Neutrophil (primary cell): Measurements from ENCODE around the gene MST1R.

Source experiments
- H3K27ac ChIP-seq: fragments of 200-600 bp; sonication (generic); 2 replicates; pipeline ENCODE4 v1.5.1; 2016; ENCODE audit warnings: mild to moderate bottlenecking, moderate library complexity
- H3K27me3 ChIP-seq: fragments of 200-600 bp; sonication (generic); 2 replicates; pipeline ENCODE4 v1.6.0; 2016; ENCODE audit warnings: mild to moderate bottlenecking
- H3K36me3 ChIP-seq: fragments of 200-600 bp; sonication (generic); 2 replicates; pipeline ENCODE4 v1.5.1; 2017
- H3K4me1 ChIP-seq, 2 experiments: fragments of 200-600 bp in 1 of 2; sonication (generic) in 1 of 2; 1 replicate in 1 of 2; 2 replicates in 1 of 2; pipeline versions ENCODE4 v1.5.1 to v1.6.1; 2013 to 2016; ENCODE audit warnings: low read depth in 1 of 2, low read length in 1 of 2, mild to moderate bottlenecking in 1 of 2, moderate library complexity in 1 of 2; ENCODE audit not compliant: control insufficient read depth in 1 of 2, insufficient read depth in 1 of 2
- H3K4me3 ChIP-seq, 2 experiments: fragments of 200-600 bp in 1 of 2; sonication (generic) in 1 of 2; 1 replicate in 1 of 2; 2 replicates in 1 of 2; pipeline ENCODE4 v1.5.1; 2013 to 2016; ENCODE audit warnings: low read depth in 1 of 2, low read length in 1 of 2, mild to moderate bottlenecking in 1 of 2, moderate library complexity in 1 of 2
- H3K9me3 ChIP-seq: fragments of 200-600 bp; sonication (generic); 2 replicates; pipeline ENCODE4 v1.5.1; 2016
- CTCF ChIP-seq: fragments of 200-600 bp; sonication (generic); IDR thresholded peaks from 2 replicates; pipeline ENCODE4 v1.5.1; 2016; ENCODE audit warnings: antibody characterized with exemption

Gene MST1R

GRCh38 chr3:49855662-49856061 is 48.0 kb downstream of the MST1R start:
- Histone ChIP-seq H3K36me3 (no peaks in the 10 kb centered on the region), H3K4me1 (peaks cover 12 to 14% of the 10 kb centered on the region in 2 experiments), H3K27me3 (no peaks in the 10 kb centered on the region), H3K9me3 (no peaks in the 10 kb centered on the region), H3K27ac (no peak overlapping the region), H3K4me3 (peak overlapping the region; percentile 80 to 85)
- TF ChIP-seq CTCF = no peak

DNA sequence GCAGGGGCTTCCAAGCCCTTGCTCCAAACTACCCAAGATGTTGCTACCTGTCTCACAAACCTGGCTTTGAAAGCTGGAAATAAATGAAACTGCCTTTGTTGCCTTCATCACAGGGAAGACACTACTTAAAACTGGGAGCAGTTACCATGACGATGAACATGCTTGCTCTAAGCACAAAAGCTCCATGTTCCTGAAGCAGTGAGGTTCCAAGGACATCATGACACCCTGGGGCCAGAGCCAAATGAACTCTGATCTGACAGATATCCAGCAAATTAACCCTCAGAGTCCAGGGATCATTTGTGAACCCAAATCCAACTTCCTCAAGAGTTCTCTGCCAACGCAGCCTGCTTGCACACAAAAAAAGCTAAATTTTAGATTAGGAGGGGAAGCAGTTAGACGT is 58.0 kb downstream of the MST1R start:
- no peaks in the 10 kb centered on the region for H3K9me3 ChIP-seq
- no peak for TF ChIP-seq CTCF
- H3K4me1 ChIP-seq = no peaks in the 10 kb centered on the region
- peaks cover 37% of the 10 kb centered on the region for H3K36me3 ChIP-seq
- H3K27ac ChIP-seq = no peak overlapping the region
- H3K4me3 ChIP-seq = no peak overlapping the region
- H3K27me3 ChIP-seq = no peaks in the 10 kb centered on the region

DNA sequence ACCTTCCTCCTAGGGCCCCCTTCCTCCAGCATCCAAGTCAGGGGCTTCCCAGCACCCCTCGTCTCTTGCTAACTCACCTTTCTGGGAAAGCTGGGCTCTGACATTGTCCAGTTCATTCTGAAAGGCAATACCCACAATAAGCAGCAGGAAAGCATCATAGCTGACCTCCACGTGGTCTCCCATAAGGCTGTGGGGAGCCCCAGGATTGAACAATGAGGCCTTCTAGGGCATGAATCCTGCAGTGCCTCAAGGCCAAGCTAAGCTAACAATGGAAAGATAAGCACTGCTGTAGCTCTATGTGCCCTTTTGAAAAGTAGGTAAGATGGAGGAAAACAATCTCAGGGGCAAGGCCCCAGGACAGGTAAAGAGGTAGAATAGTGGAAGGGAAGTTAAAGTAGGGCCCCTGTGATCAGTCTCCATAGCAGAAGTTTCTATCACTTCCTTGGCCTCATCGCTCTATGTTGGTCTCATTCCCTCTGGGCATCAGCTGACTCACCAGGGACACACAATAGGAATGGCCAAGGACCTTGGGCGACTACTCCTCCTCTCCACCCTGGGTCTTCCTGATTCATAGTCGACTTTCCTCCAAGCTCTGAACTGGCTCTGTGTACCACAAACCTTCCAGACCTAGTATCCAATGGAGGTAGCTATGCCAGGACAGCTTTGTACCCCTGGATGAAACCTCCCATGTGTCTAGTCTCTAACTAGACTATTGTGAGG is 59.0 kb downstream of the MST1R start:
- Histone ChIP-seq H3K36me3 (peaks cover 37% of the 10 kb centered on the region), H3K4me1 (no peaks in the 10 kb centered on the region), H3K27me3 (no peaks in the 10 kb centered on the region), H3K9me3 (no peaks in the 10 kb centered on the region), H3K27ac (no peak overlapping the region), H3K4me3 (no peak overlapping the region)
- TF ChIP-seq CTCF = no peak

DNA sequence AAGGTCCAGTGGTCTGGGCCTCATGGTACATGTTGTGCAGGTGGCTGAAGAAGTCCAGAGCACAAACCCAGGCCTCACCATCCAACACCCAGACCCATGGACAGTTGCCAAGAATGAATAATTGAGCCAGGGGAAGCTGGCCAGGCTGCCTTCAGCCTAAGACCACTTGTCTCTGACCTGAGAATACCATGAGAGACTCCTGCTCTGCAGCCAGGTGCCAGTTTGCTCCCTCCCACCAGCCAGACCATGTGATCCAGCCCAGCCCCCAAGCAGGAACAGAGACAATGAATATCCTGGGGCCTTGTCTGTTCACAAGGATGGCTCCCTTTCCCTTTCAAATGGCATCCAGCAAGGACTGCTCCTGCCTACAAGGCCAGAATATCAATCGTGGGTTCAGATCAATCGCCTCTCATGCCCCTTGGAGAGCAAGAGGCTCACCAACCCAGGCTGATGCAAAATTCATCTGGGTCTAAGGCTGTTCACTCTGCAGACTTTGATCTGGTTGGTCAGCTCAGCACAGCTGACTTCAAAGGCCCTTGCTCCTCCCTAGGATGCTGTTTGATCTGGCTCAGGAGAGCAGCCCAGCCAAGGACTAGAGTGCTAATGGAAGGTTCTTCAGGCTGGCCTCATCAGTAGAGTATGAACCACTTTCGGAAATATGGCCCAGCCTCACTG is 60.7 kb downstream of the MST1R start:
- no peak overlapping the region for H3K4me3 ChIP-seq
- H3K4me1 ChIP-seq = no peaks in the 10 kb centered on the region
- no peak overlapping the region for H3K27ac ChIP-seq
- no peaks in the 10 kb centered on the region for H3K9me3 ChIP-seq
- H3K27me3 ChIP-seq = no peaks in the 10 kb centered on the region
- no peak for TF ChIP-seq CTCF
- H3K36me3 ChIP-seq = peaks cover 37% of the 10 kb centered on the region

DNA sequence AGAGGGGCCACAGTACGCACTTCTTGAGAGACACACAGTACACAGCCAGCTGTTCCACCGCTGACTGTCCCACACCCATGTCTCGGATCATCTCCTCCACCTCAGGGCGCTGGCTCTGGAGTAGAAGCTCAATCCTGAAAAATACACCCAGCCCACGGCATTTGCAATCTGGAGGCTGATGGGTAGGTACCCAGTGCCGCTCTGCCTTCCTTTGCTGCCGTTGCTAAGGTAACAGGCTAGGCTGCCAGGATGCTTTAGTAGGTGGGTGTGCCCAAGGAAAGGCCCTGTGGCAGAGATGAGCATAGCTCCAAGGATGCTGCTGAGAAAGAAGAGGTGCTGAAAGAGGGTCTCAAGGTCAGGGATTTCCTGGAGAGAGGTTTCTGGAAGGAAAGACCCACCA is 61.9 kb downstream of the MST1R start:
- no peak for TF ChIP-seq CTCF
- H3K27me3 ChIP-seq = no peaks in the 10 kb centered on the region
- no peak overlapping the region for H3K27ac ChIP-seq
- H3K36me3 ChIP-seq = peaks cover 33% of the 10 kb centered on the region
- H3K4me1 ChIP-seq = no peaks in the 10 kb centered on the region
- H3K4me3 ChIP-seq = no peak overlapping the region
- no peaks in the 10 kb centered on the region for H3K9me3 ChIP-seq
